Measurements from ENCODE around the gene TEDDM1. TPM values are rescaled to one million over a fixed set of nuclear protein-coding genes. Genes with fewer than 3 reads are reported as not detected.
"Not testable (repeated sequence)": the region's sequence is repeated elsewhere in the genome, so short reads cannot be mapped to it uniquely, and the experiment has no call there.

TEDDM1 gene
- total RNA-seq (not detected), total RNA-seq (0 to 0.13 (median 0) reads per million in 29 experiments)
- total RNA-seq (2013), result not detected

GRCh38 chr1:182400567-182400966 lies at the start of gene TEDDM1:
Gene TEDDM1, minus strand, starts transcription at chr1:182400667. Its CDS starts 182 bp downstream, at chr1:182400485.
- Mint-ChIP-seq H3K27me3 (peaks cover 2 to 4% of the 10 kb centered on the region in 2 donors), H3K4me3 (no peak within 1 kb of the TSS), H3K9me3 (peaks cover 0 to 4% (median 4%) of the 10 kb centered on the region in 3 donors), H3K4me1 (peaks cover 4 to 8% (median 4%) of the 10 kb centered on the region in 3 donors), H3K27ac (no peak within 1 kb of the TSS), H3K36me3 (no peaks in the 10 kb centered on the region)
- WGBS (ENCODE audit: insufficient coverage), result 100% methylated on average over 2 of the region's 4 CpGs
- no peaks in the 10 kb centered on the region for H3K36me3 ChIP-seq (ENCODE audit: control insufficient read depth in 2 of 2, extremely low read depth in 1 of 2, insufficient read depth in 1 of 2, low read length in 1 of 2)
- POLR2A ChIA-PET, result no interaction called here
- ATAC-seq (replicated peaks in 1 of 4), result no peak
- no peaks in the 10 kb centered on the region for H3K27me3 ChIP-seq (replicated peaks in 1 of 2; ENCODE audit: control insufficient read depth in 2 of 2, extremely low read depth in 1 of 2, insufficient read depth in 2 of 2, low read length in 1 of 2)
- no peaks in the 10 kb centered on the region for H3K9me3 ChIP-seq
- no peak within 1 kb of the TSS for H3K4me3 ChIP-seq (ENCODE audit: control insufficient read depth in 1 of 2, extremely low read depth in 1 of 2, low read length in 1 of 2)
- CTCF ChIA-PET, result interaction anchor here (0.5 to 8.3 kb wide), 7 partner anchors 188 to 346 kb away, joined by 3 to 112 read pairs (median 3); no protein-coding TSS in a partner anchor
- no peak for DNase-seq
- H3K4me1 ChIP-seq (ENCODE audit: control insufficient read depth in 1 of 2, extremely low read depth in 1 of 2, insufficient read depth in 2 of 2, low read length in 2 of 2), result peaks cover 0 to 2% of the 10 kb centered on the region in 2 experiments
- H3K27ac ChIP-seq (ENCODE audit: low read length), result no peak within 1 kb of the TSS

DNA sequence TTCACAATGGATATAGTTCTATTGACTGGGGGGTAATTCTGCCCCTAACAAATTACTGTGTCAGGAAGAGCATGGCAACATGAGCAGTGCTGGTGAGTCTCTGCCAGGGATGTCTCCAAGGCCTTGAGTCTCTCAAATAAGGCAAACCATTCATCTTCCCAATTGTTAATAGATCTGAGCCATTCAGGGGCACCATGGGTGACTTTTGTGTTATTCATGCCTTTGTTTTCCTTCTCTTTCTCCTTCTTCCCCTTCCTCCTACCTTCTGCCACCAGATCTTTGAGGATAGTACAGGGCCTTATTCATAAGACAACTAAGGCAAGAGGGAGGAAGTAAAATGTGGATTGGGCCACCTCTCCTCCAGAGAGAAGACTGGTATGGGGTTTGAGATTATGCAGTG lies 49.6 kb upstream of the TEDDM1 start, which contains the start of gene RGSL1:
Gene RGSL1, plus strand, starts transcription at position 60 of the 400 bp plus-strand sequence. Its CDS starts 20 bp downstream, at position 80.
- H3K36me3 ChIP-seq (ENCODE audit: control insufficient read depth in 2 of 2, extremely low read depth in 1 of 2, insufficient read depth in 1 of 2, low read length in 1 of 2), result no peaks in the 10 kb centered on the region
- no peak within 1 kb of the TSS for H3K27ac ChIP-seq (ENCODE audit: low read length)
- no peak within 1 kb of the TSS for H3K27ac Mint-ChIP-seq
- ChIA-PET CTCF (no interaction called here), POLR2A (no interaction called here)
- H3K27me3 ChIP-seq (replicated peaks in 1 of 2; ENCODE audit: control insufficient read depth in 2 of 2, extremely low read depth in 1 of 2, insufficient read depth in 2 of 2, low read length in 1 of 2), result no peaks in the 10 kb centered on the region
- H3K4me3 Mint-ChIP-seq, result no peak within 1 kb of the TSS
- H3K4me1 Mint-ChIP-seq, result peaks cover 0 to 10% (median 6%) of the 10 kb centered on the region in 3 donors
- no peaks in the 10 kb centered on the region for H3K4me1 ChIP-seq (ENCODE audit: control insufficient read depth in 1 of 2, extremely low read depth in 1 of 2, insufficient read depth in 2 of 2, low read length in 2 of 2)
- DNase-seq (no peak), ATAC-seq (replicated peaks in 1 of 4) (no peak)
- no peak within 1 kb of the TSS for H3K4me3 ChIP-seq (ENCODE audit: control insufficient read depth in 1 of 2, extremely low read depth in 1 of 2, low read length in 1 of 2)
- peaks cover 5 to 9% of the 10 kb centered on the region in 2 donors for H3K27me3 Mint-ChIP-seq
- H3K9me3 Mint-ChIP-seq, result no peaks in the 10 kb centered on the region
- H3K36me3 Mint-ChIP-seq, result no peaks in the 10 kb centered on the region
- no peaks in the 10 kb centered on the region for H3K9me3 ChIP-seq

DNA sequence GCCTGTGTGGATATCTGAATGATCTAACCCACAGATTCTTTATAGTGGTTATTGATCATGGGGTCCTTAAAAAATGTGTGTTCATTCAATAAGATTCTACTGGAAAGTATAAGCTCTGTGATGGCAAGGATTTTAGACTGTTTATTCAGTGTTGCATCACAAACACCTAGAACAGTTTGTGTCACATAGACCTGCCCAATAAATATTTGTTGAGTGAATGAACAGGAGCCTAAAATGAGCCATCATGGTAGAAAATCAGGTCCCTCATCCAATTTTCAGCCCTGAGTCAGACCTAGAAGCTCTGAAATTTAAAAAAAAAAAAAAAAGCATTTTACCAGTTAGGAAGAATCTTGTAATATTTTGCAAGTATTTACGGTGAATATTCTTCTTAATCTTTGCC lies 47.2 kb upstream of the TEDDM1 start:
- no peaks in the 10 kb centered on the region for H3K9me3 ChIP-seq
- POLR2A ChIA-PET, result interaction anchor here in 1 of 2 donors (0.7 kb wide), 1 partner anchor 1749 kb away, joined by 3 read pairs; no protein-coding TSS in a partner anchor
- H3K9me3 Mint-ChIP-seq, result no peaks in the 10 kb centered on the region

GRCh38 chr1:182447124-182447523 lies 46.7 kb upstream of the TEDDM1 start:
- H3K4me1 ChIP-seq (ENCODE audit: control insufficient read depth in 1 of 2, extremely low read depth in 1 of 2, insufficient read depth in 2 of 2, low read length in 2 of 2); H3K27me3 ChIP-seq (replicated peaks in 1 of 2; ENCODE audit: control insufficient read depth in 2 of 2, extremely low read depth in 1 of 2, insufficient read depth in 2 of 2, low read length in 1 of 2); POLR2A ChIA-PET; H3K36me3 Mint-ChIP-seq; H3K36me3 ChIP-seq (ENCODE audit: control insufficient read depth in 2 of 2, extremely low read depth in 1 of 2, insufficient read depth in 1 of 2, low read length in 1 of 2); H3K4me3 Mint-ChIP-seq; H3K27me3 Mint-ChIP-seq; ATAC-seq (replicated peaks in 1 of 4); H3K27ac ChIP-seq (ENCODE audit: low read length); H3K27ac Mint-ChIP-seq; H3K9me3 ChIP-seq; DNase-seq; H3K4me3 ChIP-seq (ENCODE audit: control insufficient read depth in 1 of 2, extremely low read depth in 1 of 2, low read length in 1 of 2); H3K9me3 Mint-ChIP-seq: not testable (repeated sequence)
- peaks cover 0 to 10% (median 6%) of the 10 kb centered on the region in 3 donors for H3K4me1 Mint-ChIP-seq
- CTCF ChIA-PET, result interaction anchor here in 1 of 2 donors (1.2 kb wide), 1 partner anchor 24 kb away, joined by 4 read pairs; no protein-coding TSS in a partner anchor
- 86% methylated on average over 1 of the region's 2 CpGs for WGBS (ENCODE audit: insufficient coverage)

More for the DNA sequence above, 47.2 kb upstream of the TEDDM1 start:
- CTCF ChIA-PET, result interaction anchor here (0.6 to 1.2 kb wide), 2 partner anchors 25 to 29 kb away, joined by 3 to 4 read pairs; no protein-coding TSS in a partner anchor
- ATAC-seq (replicated peaks in 1 of 4) (no peak), DNase-seq (no peak)
- Histone ChIP-seq H3K4me1 (ENCODE audit: control insufficient read depth in 1 of 2, extremely low read depth in 1 of 2, insufficient read depth in 2 of 2, low read length in 2 of 2) (no peaks in the 10 kb centered on the region), H3K27ac (ENCODE audit: low read length) (no peak overlapping the region), H3K4me3 (ENCODE audit: control insufficient read depth in 1 of 2, extremely low read depth in 1 of 2, low read length in 1 of 2) (no peak overlapping the region), H3K36me3 (ENCODE audit: control insufficient read depth in 2 of 2, extremely low read depth in 1 of 2, insufficient read depth in 1 of 2, low read length in 1 of 2) (no peaks in the 10 kb centered on the region), H3K27me3 (replicated peaks in 1 of 2; ENCODE audit: control insufficient read depth in 2 of 2, extremely low read depth in 1 of 2, insufficient read depth in 2 of 2, low read length in 1 of 2) (peaks cover 0 to 8% of the 10 kb centered on the region in 2 experiments)
- H3K4me3 Mint-ChIP-seq, result no peak overlapping the region
- peaks cover 2 to 4% of the 10 kb centered on the region in 2 donors for H3K27me3 Mint-ChIP-seq
- H3K36me3 Mint-ChIP-seq, result no peaks in the 10 kb centered on the region
- H3K4me1 Mint-ChIP-seq, result peaks cover 0 to 10% (median 6%) of the 10 kb centered on the region in 3 donors
- 86% methylated on average over 1 of the region's 1 CpG for WGBS (ENCODE audit: insufficient coverage)
- H3K27ac Mint-ChIP-seq, result no peak overlapping the region

DNA sequence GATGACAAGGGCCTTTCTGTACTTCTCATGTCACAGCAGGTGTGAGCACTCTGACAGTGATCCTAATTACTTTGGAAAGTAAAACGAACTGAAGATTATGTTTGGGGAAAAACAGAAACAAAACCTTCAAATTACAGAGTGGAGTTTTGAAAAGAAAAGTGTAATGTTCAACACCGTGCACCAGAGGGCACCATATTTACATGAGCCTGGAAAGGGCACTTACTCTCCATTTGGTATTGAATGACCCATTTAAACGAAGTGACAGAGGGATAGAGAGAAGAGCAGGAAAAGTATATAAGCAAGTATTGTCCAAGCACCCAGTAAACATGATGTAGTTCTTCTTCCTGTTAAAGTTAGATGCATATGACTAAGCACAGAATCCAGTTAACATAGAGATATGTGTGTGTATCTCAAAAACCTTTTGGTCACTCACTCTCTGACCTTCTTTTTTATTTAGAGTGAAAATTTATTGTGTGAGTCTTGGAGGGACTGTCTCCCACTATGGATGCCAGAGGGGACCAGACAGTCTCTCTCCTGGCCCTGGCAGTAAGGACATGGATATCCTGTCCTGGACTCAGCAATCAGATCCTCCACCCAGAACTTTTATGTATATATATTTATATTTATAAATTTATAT lies 45.7 kb upstream of the TEDDM1 start:
- CTCF ChIA-PET, result no interaction called here
- Mint-ChIP-seq H3K27me3 (peaks cover 2 to 4% of the 10 kb centered on the region in 2 donors), H3K36me3 (no peaks in the 10 kb centered on the region)

DNA sequence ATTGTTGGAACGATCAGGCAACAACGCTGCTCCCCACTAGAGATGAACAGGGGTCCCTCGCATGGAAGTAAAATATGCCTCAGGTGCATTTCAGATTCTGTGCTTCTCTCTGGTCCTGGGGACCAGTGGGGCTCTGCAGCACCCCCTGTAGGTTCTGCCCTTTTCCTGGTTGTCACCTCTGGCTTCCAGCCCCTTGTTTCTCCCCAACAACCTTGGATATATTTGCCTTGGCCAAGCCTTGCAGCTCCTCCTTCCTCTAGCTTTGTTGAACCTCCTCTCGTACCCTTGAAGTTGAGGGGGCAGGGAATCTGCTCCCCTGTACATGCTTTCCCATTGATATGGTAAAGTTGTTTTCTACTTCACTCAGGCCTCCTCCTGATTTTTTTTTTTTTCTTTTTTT lies 44.0 kb upstream of the TEDDM1 start:
- 75% methylated on average over 3 of the region's 4 CpGs for WGBS (ENCODE audit: insufficient coverage)
- Mint-ChIP-seq H3K27me3 (peaks cover 2 to 4% of the 10 kb centered on the region in 2 donors), H3K4me1 (peaks cover 0 to 4% (median 0%) of the 10 kb centered on the region in 3 donors), H3K27ac (no peak overlapping the region), H3K9me3 (no peaks in the 10 kb centered on the region), H3K4me3 (no peak overlapping the region), H3K36me3 (no peaks in the 10 kb centered on the region)
- Histone ChIP-seq H3K9me3 (no peaks in the 10 kb centered on the region), H3K27me3 (replicated peaks in 1 of 2; ENCODE audit: control insufficient read depth in 2 of 2, extremely low read depth in 1 of 2, insufficient read depth in 2 of 2, low read length in 1 of 2) (peaks cover 0 to 8% of the 10 kb centered on the region in 2 experiments), H3K4me3 (ENCODE audit: control insufficient read depth in 1 of 2, extremely low read depth in 1 of 2, low read length in 1 of 2) (no peak overlapping the region), H3K27ac (ENCODE audit: low read length) (no peak overlapping the region), H3K4me1 (ENCODE audit: control insufficient read depth in 1 of 2, extremely low read depth in 1 of 2, insufficient read depth in 2 of 2, low read length in 2 of 2) (no peaks in the 10 kb centered on the region), H3K36me3 (ENCODE audit: control insufficient read depth in 2 of 2, extremely low read depth in 1 of 2, insufficient read depth in 1 of 2, low read length in 1 of 2) (no peaks in the 10 kb centered on the region)
- no peak for ATAC-seq (replicated peaks in 1 of 4)
- no peak for DNase-seq
- ChIA-PET POLR2A (no interaction called here), CTCF (interaction anchor here in 1 of 2 donors (0.6 to 0.7 kb wide), 3 partner anchors 51 to 1811 kb away, joined by 3 to 5 read pairs (median 4); no protein-coding TSS in a partner anchor)

More for the DNA sequence above, 45.7 kb upstream of the TEDDM1 start:
- no peaks in the 10 kb centered on the region for H3K4me1 ChIP-seq (ENCODE audit: control insufficient read depth in 1 of 2, extremely low read depth in 1 of 2, insufficient read depth in 2 of 2, low read length in 2 of 2)
- Mint-ChIP-seq H3K27ac (no peak overlapping the region), H3K4me3 (no peak overlapping the region), H3K9me3 (no peaks in the 10 kb centered on the region), H3K4me1 (peaks cover 0 to 4% (median under 1%) of the 10 kb centered on the region in 3 donors)
- no peak overlapping the region for H3K27ac ChIP-seq (ENCODE audit: low read length)
- H3K27me3 ChIP-seq (replicated peaks in 1 of 2; ENCODE audit: control insufficient read depth in 2 of 2, extremely low read depth in 1 of 2, insufficient read depth in 2 of 2, low read length in 1 of 2), result peaks cover 0 to 8% of the 10 kb centered on the region in 2 experiments
- POLR2A ChIA-PET, result no interaction called here
- DNase-seq, result peak in 5 of 35 experiments; percentile 7 to 55 (median 10)
- 0% methylated on average over 1 of the region's 3 CpGs for WGBS (ENCODE audit: insufficient coverage)
- no peak overlapping the region for H3K4me3 ChIP-seq (ENCODE audit: control insufficient read depth in 1 of 2, extremely low read depth in 1 of 2, low read length in 1 of 2)
- no peak for ATAC-seq (replicated peaks in 1 of 4)
- no peaks in the 10 kb centered on the region for H3K36me3 ChIP-seq (ENCODE audit: control insufficient read depth in 2 of 2, extremely low read depth in 1 of 2, insufficient read depth in 1 of 2, low read length in 1 of 2)
- no peaks in the 10 kb centered on the region for H3K9me3 ChIP-seq

All from T-cell (primary cell).